Activated CD4-positive, alpha-beta T cell treated with anti-CD3 and anti-CD28 coated beads, Interleukin-2, amount 50 U/mL, for 48 hours (primary cell): ENCODE measurements around the gene CCDC182.

Experiments used
- DNase-seq, 2 experiments: peaks; one replicate each; pipeline ENCODE4 v3.0.0-alpha.2; 2020

CCDC182 gene

GRCh38 chr17:57696050-57696449, 49.0 kb downstream of the CCDC182 start:
- DNase-seq: no peak
